ENCODE results near the gene BABAM2. TPM values are rescaled to one million over a fixed set of nuclear protein-coding genes. Genes with fewer than 3 reads are reported as not detected.
A peak's percentile ranks its signal among the peaks of the same experiment; 100 is the strongest.
"Not testable (repeated sequence)": the region's sequence is repeated elsewhere in the genome, so short reads cannot be mapped to it uniquely, and the experiment has no call there.

Gene BABAM2
- total RNA-seq, 2 donors from 2014 or later: 46.8 to 59.7 TPM

DNA sequence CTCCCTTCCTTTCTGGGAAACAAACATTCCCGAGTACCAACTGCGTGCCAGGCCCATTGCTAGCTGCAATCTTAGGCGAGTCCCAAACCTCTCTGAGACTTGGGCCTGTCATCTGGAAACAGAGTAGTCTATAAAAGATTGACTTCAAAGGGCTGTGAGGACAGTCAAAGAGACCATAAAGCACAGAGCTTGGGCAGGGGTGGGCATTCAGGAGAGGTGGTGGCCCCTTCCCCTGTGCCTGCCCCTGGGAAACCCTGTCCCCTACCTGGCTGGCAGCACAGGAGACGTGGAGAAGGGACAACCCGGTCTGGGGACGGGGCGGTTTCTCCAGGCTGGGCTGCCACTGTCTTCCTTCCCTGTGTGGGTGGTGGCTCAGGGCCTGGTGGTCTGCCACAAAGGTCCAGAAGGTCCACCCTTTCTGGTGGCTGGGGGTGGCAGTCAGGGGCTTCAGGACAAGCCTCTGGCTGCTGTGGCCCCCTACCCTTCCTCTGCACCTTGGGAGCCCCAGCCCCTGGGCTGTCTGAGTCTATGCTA, 468.2 kb downstream of the BABAM2 start:
- intact Hi-C loops (cut with DNase I): no loop called here
- no peak for DNase-seq
- ATAC-seq: no peak

DNA sequence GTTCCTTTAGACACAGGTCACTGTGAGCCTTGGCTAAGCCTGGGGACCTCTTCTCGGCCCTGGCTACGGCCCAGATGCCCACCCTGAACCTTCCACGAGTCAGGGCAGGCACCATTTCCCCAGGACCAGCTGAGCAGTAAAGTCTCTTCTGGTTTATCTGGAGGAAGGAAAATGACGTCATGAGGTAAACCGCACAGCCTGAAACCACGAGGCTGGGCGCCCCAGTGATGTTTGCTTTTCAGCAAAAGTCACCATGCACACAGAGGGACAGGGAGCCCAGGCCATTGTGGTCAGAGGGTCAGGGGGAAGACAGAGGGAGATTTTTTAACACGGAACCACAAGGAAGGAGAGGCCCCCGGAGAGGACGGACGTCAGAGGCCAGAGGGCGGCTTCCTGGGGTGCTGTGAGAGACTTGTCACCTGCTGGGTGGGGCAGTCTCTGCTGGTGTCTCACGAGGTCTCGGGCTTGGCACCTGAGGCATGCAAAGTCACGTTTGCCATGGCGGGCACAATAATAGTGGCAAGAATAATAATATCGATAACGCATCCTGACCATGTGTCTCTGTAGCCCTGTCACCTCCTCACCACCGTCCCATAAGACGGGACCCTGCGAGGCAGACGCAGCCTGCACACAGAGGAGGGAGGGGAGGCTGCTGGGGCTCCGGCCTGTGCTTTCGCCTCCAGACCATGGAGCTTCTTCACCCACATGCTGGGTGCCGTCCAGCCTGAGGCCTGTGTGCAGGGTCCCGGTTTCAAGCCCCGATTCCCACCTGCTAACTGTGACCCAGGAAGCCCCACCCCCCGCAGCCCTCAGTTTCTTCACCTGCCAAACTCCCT, 468.9 kb downstream of the BABAM2 start:
- intact Hi-C loops (cut with DNase I): no loop called here
- no peak for ATAC-seq
- no peak for DNase-seq

DNA sequence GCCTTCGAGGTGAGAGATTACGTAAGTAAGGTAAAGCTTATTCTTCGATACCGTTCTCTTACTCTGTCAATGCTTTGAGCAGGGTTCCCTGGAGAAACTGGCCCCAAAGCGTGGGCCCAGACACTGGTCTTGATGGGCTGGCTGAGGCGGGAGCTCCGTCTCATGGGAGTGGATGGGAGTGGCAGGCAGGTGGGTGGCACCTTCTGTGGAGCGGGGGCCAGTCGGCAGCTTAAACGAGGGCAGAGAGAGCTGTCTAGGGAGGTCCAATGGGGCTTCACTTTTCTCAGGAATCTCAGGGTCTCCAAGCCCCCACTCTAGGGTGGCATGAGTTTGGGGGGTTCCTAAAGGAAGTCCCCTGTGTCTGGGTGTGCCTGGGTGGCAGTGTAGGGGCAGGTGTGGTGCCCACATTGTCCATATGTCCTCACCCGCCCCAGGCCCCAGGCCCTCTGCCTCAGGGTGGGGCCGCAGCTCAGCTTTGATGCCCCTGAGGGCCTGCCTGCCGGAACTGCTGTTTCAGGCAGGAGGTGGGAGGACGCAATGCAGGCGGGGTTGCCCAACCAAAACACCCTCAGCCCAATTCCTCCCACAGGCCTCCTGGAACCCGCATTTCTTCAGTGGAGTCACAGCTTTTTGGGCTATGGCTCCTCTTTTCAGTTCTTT, 469.7 kb downstream of the BABAM2 start:
- no peak for DNase-seq
- intact Hi-C loops (cut with DNase I): no loop called here
- ATAC-seq: no peak

DNA sequence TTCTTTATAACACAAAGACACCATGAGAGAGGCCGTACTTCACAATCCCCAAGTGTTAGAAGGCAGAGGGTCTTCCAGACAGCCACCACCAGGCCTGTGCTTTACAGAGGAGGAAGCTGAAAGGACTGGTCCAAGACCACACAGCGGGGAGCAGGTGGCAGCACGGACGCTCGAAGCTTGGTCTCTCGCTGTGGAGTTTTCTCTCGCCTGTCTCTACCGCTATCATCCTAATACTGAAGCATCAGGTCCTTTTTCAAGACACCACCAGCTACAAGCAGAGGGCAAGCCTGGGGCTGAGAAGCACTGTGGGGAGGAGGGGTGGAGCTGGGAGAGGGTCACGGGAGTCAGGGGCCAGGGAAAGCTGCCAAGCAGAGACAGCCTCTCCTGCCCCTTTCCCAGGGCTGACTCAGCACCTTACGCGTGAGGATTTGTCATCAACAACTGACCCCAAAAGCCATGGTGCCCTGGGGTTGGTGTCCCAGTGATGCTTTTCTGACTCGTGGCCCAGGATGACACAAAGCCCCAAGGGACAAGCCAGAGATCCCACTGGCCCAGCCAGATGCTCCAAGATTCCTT, 470.3 kb downstream of the BABAM2 start:
- ATAC-seq (no peak), DNase-seq (no peak)
- intact Hi-C loops (cut with DNase I): no loop called here

DNA sequence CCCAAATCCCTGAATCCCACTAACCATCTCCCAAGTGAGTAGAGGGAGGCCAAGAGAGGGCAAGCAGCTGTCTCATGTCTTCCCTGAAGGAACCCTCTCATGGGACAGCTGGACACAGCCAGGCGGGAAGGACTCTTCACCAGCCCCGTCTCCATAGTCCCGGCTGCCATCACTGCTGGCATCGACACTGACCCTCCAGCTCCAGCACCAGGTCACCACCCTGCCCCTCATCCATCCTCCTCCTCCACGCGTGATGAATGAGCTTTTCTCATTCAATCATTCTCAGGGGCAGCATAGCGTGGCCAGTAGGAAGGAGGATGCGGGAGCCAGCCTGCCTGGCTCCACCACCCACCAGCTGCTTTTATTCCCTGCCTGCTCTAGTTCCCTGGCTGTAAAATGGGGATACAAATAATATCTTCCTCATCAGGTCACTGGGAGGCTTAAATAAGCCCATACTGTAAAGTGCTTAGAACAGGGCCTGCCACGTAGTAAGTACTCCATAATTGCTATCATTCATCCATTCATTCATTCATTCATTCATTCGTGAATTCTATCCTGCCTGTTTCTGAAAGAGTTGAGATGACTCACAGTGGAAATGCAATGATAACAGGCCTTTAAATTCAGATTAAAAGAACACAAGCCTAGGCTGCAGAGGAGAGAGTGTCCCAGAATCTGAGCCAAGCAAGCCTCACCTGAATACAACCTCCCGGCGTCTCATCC, 471.6 kb downstream of the BABAM2 start:
- DNase-seq: no peak
- ATAC-seq: no peak
- intact Hi-C loops (cut with DNase I): no loop called here

DNA sequence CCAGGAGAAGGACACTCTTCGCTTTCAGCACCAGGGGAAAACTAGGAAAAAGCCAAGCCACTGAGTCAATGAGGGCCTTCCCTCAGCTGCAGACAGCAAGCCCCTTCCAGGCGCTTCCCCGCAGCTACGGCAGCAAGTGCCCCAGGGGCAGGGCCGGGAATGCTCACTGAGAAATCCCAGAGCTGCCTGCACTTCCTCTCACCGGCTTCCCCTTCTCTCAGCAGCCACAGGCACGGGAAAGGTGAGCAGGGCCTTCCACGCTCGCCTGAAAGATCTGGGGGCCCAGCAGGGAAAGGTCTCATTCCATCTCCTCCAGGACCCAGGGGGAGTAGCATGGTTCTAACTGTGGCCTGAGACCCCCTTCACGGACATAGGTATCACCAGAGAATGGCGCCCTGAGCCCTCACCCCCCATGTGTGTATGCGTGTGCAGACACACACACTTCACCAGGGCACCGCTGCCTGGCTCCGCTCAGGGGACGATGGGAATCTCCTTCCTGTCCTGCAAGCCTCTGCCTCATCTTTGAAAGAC, 472.5 kb downstream of the BABAM2 start:
- ATAC-seq (no peak), DNase-seq (no peak)
- intact Hi-C loops (cut with DNase I): no loop called here

DNA sequence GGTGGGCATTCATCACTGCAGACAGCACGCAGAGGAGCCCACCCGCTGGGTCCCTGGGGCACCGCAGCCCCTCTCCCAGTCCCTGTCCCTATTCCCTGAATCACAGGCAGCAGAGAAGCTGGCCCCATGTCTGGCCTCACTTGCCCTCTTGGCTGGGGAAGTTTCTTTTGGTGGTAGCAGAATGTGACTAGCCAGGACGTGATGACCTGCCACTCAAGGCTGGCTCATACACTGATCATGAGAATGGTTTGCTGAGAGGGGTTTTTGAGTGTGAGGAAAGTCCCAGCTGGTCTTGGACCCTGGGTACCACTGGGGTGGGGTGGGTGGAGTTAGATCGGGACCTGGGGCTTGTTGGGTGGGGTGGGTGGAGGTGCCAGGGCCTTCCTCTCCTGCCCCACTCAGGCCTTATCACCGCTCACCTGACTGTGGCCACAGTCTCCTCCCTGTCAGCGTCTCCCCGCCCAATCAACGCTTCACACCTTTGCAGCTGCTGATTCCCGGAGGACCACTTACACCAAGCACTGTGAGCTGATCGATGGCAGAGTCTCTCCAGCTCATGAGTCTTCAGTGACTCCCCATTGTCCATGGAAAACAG, 473.3 kb downstream of the BABAM2 start:
- intact Hi-C loops (cut with DNase I): no loop called here
- ATAC-seq (no peak), DNase-seq (no peak)

DNA sequence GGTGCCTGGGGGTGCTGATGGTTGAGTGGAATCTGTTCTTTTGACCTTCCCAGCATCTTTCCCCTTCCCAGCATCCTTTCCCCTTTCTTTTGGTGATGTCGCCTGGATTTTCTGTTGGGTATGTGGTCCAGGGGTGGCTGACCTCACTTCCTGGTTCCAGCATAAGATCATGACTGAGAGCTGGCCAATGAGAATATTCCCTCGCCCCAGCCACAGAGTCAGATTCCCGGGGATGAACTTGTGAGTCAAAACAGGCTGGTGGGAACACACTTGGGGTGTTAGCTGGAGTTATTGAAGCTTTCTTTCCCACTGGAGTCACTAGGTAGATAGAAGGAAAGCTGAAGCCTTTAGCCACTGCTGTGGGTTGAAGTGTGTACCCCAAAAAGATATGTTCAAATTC, 474.1 kb downstream of the BABAM2 start:
- intact Hi-C loops (cut with DNase I): no loop called here
- no peak for ATAC-seq
- no peak for DNase-seq

DNA sequence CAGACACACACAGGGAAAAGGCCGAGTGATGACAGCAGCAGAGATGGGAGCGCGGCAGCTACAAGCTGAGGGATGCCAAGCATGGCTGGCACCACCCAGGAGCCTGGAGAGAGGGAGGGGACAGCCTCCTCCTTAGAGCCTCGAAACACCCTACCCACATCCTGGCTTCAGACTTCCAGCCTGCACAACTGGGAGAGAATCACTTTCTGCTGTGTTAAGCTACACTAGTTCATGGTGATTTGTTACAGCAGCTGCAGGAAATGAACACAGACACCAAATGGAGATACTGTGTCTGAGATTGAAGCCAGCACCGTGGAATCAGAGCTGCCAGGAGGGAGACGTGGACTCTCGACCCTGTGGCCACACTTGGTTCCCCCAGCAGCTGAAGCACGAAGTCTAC, 474.6 kb downstream of the BABAM2 start:
- intact Hi-C loops (cut with DNase I): no loop called here
- ATAC-seq: no peak

DNA sequence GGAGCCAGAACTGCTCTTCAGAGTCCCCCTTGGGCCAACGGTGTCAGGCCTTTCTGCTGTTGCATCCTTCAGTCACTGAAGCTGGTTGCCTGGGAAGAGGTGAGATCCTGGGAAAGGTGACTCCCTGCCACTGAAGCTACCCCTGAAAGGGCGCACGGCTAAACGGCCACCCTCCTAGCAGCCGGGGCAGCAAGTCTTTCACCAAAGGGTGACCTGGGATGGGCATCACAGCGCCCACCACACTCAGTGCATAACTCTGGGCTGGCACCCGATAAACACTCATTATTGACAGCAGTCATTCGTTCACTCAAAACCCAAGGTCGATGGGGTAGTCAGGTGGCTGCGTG, 475.6 kb downstream of the BABAM2 start:
- ATAC-seq: no peak
- intact Hi-C loops (cut with DNase I): no loop called here
- DNase-seq: no peak

More for the DNA sequence above, 474.6 kb downstream of the BABAM2 start:
- DNase-seq: no peak

DNA sequence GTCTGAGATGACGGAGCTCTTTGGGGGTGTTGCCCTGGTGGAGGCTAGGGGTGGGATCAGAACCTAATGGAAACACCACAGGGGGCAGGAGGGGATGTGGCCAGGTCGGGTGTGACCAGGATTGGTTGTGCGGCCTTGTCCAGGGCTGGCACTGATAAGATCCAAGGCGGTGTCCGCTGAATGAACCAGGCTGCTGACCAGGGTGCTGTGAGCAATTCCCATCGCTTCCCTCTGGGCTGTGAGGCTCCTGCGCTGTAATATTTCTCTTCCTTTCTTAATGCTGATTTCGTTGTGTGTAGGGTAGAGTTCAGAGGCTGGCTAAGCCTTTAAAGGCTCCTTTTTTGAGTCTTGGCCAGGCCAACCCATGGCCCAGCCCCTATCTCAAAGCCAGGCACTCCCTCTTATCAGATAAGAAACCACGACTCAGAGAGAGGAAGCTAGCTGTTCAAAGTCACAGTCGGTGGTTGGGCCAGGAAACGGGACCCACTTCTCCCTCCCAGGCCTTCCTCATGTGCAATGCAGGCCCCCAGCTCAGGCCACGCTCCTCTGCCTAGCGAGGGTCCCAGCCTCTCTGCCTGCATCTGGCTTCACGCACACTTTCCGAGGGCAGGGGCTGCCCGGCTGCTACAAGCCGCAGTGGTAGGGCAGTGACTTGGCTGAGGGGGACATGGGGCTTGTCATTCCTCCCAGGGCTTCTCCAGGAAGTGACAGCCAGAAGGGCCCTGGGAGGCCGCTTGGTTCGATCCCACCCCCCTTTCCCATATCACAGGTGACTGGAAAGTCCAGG, 476.2 kb downstream of the BABAM2 start:
- intact Hi-C loops (cut with DNase I): no loop called here
- peak; percentile 62 to 67 for ATAC-seq
- DNase-seq: no peak

DNA sequence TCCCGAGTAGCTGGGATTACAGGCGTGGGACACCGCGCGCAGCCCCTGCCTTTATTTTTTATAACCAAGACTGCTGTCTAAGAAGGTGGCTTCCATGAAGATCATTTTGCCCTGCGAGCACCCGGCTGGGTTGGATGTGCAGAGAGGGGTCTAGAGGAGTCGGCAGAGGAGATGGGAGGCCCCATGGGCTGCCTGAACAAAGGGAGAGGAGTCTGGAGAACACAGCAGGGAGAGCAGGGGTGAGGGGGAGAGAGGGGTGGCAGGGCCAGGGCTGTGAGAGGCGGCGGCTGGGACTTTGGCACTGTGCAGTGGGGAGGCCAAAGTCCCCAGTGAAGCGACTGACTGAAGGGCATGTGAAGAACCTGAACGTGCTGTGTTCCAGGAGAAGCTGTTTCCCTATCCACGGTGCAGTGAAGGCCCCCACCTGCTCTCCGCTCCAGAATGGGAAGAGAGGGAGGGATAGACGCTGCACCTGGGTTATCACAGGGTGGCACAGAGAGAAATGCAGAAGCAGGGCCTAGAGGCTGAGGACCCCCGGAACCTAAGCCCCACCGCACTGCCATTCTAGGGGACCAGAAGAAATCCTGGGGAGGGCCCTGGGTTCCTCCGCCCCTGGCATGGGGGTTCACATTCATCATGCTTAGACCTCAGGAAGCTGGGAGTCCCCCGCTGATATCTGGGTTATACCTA, 477.3 kb downstream of the BABAM2 start:
- ATAC-seq (no peak), DNase-seq (no peak)
- intact Hi-C loops (cut with DNase I): no loop called here

DNA sequence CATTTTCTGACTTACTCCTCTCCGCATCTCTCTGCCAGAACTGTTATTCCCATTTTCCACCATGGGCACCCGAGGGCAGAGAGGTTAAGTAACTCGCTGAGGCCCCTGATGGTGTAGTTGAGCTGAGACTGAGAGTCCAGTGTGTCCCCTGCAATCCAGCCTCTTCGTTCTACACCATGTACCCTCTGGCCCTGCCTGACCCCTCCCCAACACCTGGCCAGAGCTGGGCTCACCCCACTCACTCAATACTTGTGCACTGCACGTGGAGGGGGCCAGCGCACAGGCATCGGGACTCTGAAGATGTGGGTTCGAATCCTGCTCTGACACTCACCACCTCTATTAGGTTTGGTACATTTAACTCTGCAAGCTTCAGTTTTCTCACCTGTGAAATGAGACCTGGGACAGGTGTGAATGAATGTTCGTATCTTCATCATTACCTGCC, 477.8 kb downstream of the BABAM2 start:
- DNase-seq: no peak
- intact Hi-C loops (cut with DNase I): no loop called here
- no peak for ATAC-seq

DNA sequence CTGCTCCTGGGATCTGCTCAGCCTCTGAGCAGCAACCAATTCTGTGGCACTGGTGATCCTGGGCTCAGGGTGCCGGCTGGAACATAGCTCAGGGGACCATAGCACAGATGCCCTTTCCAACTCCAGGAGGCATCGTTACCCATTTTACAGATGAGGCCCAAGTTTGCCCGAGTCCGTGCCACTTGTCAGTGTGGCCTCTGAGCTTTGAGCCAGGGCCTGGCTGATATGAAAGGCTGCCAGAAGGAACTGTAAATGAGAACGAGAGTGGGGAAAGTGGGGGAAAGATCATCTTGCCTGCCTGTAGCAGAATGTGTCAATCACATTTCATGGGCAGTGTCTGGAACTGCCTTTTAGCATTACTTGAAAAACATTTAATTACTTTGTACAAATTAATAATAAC, 478.8 kb downstream of the BABAM2 start:
- intact Hi-C loops (cut with DNase I): no loop called here
- DNase-seq (no peak), ATAC-seq (no peak)

DNA sequence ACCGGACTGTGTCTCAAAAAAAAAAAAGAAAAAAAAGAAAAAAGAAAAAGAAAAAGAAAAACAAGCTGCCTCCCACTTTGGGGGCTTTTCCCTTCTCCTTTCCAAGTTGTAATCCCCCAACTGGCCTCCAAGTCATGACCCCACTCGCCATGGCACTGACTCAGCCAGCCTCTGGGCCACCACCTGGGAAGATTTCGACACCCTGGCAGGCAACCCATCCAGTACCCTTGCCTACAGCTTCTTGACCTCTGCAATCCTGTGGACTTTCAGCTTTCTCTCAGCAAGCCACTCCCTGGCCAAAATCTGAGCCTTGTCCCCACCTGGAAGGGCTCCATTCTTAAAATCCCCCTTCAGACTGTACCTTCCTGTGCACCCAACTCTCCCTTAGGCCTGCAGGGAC, 479.8 kb downstream of the BABAM2 start:
- intact Hi-C loops (cut with DNase I): no loop called here
- DNase-seq: no peak
- no peak for ATAC-seq

DNA sequence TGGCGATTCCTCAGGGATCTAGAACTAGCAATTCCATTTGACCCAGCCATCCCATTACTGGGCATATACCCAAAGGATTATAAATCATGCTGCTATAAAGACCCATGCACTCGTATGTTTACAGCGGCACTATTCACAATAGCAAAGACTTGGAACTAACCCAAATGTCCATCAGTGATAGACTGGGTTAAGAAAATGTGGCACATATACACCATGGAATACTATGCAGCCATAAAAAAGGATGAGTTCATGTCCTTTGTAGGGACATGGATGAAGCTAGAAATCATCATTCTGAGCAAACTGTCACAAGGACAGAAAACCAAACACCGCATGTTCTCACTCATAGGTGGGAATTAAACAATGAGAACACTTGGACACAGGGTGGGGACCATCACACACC, 481.2 kb downstream of the BABAM2 start:
- intact Hi-C loops (cut with DNase I); DNase-seq; ATAC-seq: not testable (repeated sequence)

DNA sequence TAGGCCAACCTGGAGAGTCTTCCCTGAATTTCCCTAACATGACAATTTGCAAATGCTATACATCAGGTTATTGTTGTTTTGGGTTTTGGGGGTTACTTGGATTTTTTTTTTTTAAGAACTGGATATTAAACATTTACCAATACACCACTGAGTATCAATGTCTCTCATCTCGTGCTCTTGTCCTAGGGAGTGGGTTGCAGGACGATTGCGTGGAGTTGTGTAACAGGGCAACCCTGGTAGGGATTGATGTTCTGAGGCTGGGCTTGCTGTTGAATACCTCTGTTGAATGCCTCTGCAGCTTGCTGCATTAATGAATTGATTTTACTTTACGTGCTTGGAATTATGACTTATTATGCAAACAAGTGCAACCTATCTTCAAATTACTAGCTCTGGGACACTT, 483.3 kb downstream of the BABAM2 start:
- DNase-seq: no peak
- intact Hi-C loops (cut with DNase I): no loop called here
- ATAC-seq: no peak

DNA sequence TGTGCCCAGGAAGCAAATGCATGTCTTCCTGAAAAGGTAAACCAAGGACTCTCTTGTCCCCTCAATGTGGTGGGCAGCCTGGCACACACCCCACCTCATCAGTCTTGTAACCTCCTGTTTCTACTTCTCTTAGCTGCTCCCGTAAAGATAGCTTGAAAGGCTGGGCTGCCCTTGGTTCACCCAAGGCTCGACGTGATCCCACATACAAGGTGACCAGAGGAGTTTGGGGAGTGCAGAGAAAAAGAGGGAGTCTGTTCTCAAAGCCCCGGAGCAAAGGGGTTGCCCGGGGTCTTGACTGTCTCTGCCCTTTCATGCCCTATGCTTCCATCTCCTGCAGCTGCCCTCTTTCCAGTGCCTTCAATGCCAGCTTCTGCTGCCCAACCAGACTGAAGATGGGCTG, 483.8 kb downstream of the BABAM2 start:
- no peak for DNase-seq
- ATAC-seq: no peak
- intact Hi-C loops (cut with DNase I): no loop called here
